Mucosa of descending colon (tissue), 3 donors: Measurements from ENCODE around the gene WDFY4. TPM values are rescaled to one million over a fixed set of nuclear protein-coding genes. Genes with fewer than 3 reads are reported as not detected.

Source experiments
- ATAC-seq: fragments of 200-7000 bp; cut with Tn5 transposase; one replicate; pipeline ENCODE4 v1.9.1; 2020; ENCODE audit warnings: mild to moderate bottlenecking, moderate library complexity
- DNase-seq, 3 donors: peaks; one replicate each; pipeline ENCODE4 v3.0.0-alpha.2; 2020
- H3K36me3 ChIP-seq: fragments of 200-600 bp; one replicate; pipeline ENCODE4 v1.8.0; 2021; ENCODE audit warnings: low read depth, mild to moderate bottlenecking
- H3K4me1 ChIP-seq: fragments of 200-600 bp; one replicate; pipeline ENCODE4 v1.8.0; 2021; ENCODE audit warnings: low read depth, mild to moderate bottlenecking
- H3K4me3 ChIP-seq: fragments of 200-600 bp; one replicate; pipeline ENCODE4 v1.8.0; 2021; ENCODE audit warnings: mild to moderate bottlenecking
- H3K9me3 ChIP-seq: fragments of 200-600 bp; one replicate; pipeline ENCODE4 v1.8.0; 2021; ENCODE audit warnings: mild to moderate bottlenecking
- intact Hi-C, 2 donors: fragments of 100-400 bp; cut with DNase I in 1 of 2; cut with micrococcal nuclease in 1 of 2; formaldehyde crosslinking; loops; one replicate each; pipeline versions ENCODE4 v1.11.0 to v1.11.1; 2022; cut with DNase I, micrococcal nuclease
- total RNA-seq, 3 donors: library from RNA; stranded (reverse); fragmentation: NEBNext Ultra II Directional in 2 of 3; extraction: Animal tissue kit (Norgen Biotek cat#: 25700) in 2 of 3; gene quantifications; one replicate each; pipeline versions ENCODE4 v1.2.1 to v1.2.4, GENCODE V29; 2021 to 2023
- TF ChIP-seq, protein P1 (sequence below): fragments of 200-600 bp; IDR thresholded peaks from one replicate; pipeline ENCODE4 v1.8.0; 2022; ENCODE audit warnings: antibody characterized with exemption, mild to moderate bottlenecking
- donor health status: DM: no; HTN: no; CAD: no; lungs with moderate emphysema.
- donor health status: DM: no; HTN: no; CAD: no.
- donor health status: DM: no; HTN: yes; CAD: no.

The WDFY4 gene
- total RNA-seq, 3 donors from 2014 or later = 2.1 to 3.3 (median 2.2) TPM

- ATAC-seq = no peak
- no peak for DNase-seq
- intact Hi-C loops = no loop called here
- Histone ChIP-seq H3K36me3 (no peaks in the 10 kb centered on the region), H3K4me1 (no peaks in the 10 kb centered on the region), H3K4me3 (no peak overlapping the region), H3K9me3 (no peaks in the 10 kb centered on the region)
- TF ChIP-seq, protein P1, sequence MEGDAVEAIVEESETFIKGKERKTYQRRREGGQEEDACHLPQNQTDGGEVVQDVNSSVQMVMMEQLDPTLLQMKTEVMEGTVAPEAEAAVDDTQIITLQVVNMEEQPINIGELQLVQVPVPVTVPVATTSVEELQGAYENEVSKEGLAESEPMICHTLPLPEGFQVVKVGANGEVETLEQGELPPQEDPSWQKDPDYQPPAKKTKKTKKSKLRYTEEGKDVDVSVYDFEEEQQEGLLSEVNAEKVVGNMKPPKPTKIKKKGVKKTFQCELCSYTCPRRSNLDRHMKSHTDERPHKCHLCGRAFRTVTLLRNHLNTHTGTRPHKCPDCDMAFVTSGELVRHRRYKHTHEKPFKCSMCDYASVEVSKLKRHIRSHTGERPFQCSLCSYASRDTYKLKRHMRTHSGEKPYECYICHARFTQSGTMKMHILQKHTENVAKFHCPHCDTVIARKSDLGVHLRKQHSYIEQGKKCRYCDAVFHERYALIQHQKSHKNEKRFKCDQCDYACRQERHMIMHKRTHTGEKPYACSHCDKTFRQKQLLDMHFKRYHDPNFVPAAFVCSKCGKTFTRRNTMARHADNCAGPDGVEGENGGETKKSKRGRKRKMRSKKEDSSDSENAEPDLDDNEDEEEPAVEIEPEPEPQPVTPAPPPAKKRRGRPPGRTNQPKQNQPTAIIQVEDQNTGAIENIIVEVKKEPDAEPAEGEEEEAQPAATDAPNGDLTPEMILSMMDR = no peak
Measured at GRCh38 chr10:48847691-48848090, 163.0 kb downstream of the WDFY4 start.

DNA sequence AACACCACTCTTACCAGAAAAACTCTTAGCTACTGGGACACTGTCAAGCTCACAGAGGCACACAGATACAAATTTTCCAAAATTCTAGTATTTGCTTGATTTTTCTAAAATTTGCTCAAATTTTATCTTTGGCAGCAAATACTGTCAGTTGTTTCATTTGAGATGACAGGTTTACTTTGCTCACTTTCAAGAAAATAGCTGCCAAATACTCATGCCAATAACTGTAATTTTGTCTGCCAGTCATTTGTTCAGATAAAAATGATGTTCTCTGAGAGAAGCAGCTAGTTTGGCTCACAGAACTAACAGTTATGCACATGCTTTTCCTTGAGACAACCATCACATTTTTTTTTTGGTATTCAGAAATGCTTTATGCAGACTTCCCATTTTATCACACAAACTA, 172.2 kb downstream of the WDFY4 start:
- Histone ChIP-seq H3K4me1 (no peaks in the 10 kb centered on the region), H3K4me3 (no peak overlapping the region), H3K36me3 (no peaks in the 10 kb centered on the region), H3K9me3 (no peaks in the 10 kb centered on the region)
- TF ChIP-seq, protein P1 = no peak
- ATAC-seq (no peak), DNase-seq (no peak)
- intact Hi-C loops = no loop called here

DNA sequence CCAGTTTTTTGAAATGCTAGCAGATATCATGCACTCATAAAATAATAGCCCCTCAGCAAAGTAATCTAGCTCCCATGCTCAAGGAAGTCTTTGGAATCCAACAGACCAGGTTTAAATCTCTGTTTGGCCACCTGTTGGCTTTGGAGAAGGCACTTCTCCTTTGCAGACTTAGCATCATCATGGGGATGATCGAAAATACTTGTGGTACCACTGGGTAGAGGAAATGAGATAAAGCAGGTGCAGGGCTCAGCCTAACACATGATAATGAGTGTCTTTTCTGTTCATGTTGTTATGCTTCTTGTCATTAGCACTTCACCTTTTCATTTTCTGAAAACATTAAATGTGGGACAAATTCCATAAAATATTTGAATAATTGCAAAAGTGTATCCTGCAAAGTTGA, 187.6 kb downstream of the WDFY4 start:
- no peak for ATAC-seq
- TF ChIP-seq, protein P1 = no peak

GRCh38 chr10:48878091-48878490, 193.4 kb downstream of the WDFY4 start:
- Histone ChIP-seq H3K4me1 (no peaks in the 10 kb centered on the region), H3K4me3 (no peak overlapping the region), H3K9me3 (no peaks in the 10 kb centered on the region), H3K36me3 (no peaks in the 10 kb centered on the region)
- TF ChIP-seq, protein P1 = no peak
- intact Hi-C loops = no loop called here
- DNase-seq = no peak
- no peak for ATAC-seq

More for the DNA sequence above, 187.6 kb downstream of the WDFY4 start:
- Histone ChIP-seq H3K36me3 (no peaks in the 10 kb centered on the region), H3K9me3 (no peaks in the 10 kb centered on the region), H3K4me3 (no peak overlapping the region), H3K4me1 (no peaks in the 10 kb centered on the region)
- no peak for DNase-seq
- intact Hi-C loops = no loop called here

GRCh38 chr10:48879451-48879850, 194.8 kb downstream of the WDFY4 start:
- H3K4me3 ChIP-seq = no peak overlapping the region
- TF ChIP-seq, protein P1 = no peak
- DNase-seq = no peak

More at GRCh38 chr10:48879451-48879850, 194.8 kb downstream of the WDFY4 start:
- intact Hi-C loops = no loop called here
- Histone ChIP-seq H3K36me3 (no peaks in the 10 kb centered on the region), H3K4me1 (no peaks in the 10 kb centered on the region), H3K9me3 (no peaks in the 10 kb centered on the region)
- ATAC-seq = no peak
